ENCODE results near the gene TEC.

GRCh38 chr4:48137846-48138245, 131.8 kb downstream of the TEC start:
- TF ChIP-seq CTCF (IDR thresholded peaks at IDR 0.05) (no peak), POLR2A (IDR thresholded peaks at IDR 0.05) (no peak)
